NCI-H446 (cell line): ENCODE data around the gene SPATA20.

Experiments used
- DNase-seq, 2 experiments: peaks; one replicate each; lab custom pipeline; 2025; lab: John Stamatoyannopoulos, UW

Gene SPATA20

GRCh38 chr17:50579399-50579798, 32.4 kb downstream of the SPATA20 start:
- DNase-seq = no peak

DNA sequence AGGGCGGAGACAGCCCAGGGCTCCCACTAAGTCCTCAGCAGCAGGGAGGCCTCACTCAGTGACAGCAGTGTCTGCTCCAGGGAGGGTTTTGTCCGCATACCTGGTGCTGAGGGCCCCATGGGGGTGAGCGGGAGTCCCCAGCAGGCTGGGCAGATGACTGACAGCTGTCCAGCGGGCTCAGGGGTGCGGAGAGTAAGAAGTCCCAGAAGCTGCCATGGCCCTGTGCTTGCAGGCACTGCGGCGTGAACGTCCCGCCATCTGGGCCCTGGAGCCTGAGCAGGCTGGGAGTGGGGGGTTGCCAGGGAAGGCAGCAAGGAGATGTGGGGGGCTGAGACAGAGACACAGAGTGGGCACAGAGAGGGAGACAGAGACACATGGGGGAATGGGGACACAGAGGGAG, 33.7 kb downstream of the SPATA20 start:
- DNase-seq = no peak

GRCh38 chr17:50581316-50581715, 34.3 kb downstream of the SPATA20 start:
- no peak for DNase-seq

DNA sequence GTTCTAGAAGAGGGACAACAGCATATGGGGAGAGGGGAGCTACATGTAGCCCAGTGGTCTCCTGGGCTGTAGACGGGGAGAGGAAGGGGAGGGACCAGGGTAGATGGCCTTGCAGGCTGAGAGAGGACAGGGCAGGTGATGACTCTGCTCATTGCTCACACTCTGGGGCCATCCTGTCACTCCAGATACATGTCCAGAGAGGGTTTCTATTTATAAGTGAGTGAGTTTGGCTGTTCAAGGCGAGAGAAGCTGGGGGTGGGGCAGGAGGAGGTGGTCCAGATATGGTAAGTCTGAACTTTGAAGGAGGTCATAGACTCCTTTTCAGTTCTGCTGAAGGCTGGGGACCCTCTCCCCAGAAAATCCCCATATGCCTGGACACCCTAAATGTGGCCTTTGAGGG, 35.8 kb downstream of the SPATA20 start:
- DNase-seq = no peak

DNA sequence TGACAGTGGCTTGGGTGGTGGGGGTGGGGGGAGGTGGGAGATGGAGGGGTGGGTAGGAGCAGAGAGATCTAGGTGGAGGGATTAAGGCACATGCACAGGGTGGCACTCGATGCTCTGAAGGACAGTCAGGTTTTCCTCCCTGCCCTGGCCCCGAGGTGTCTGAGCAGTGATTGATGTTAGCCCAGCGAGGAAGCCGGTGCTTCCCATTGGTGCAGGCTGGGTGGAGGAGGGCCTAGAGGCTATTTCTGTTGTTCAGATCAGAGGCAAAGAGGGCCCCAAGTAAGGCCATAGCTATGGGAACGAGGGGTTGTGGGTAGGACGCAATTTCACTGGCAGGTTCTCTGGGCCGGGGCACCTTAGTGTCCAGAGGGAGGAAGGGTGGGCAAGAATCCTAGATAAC, 36.7 kb downstream of the SPATA20 start:
- no peak for DNase-seq

DNA sequence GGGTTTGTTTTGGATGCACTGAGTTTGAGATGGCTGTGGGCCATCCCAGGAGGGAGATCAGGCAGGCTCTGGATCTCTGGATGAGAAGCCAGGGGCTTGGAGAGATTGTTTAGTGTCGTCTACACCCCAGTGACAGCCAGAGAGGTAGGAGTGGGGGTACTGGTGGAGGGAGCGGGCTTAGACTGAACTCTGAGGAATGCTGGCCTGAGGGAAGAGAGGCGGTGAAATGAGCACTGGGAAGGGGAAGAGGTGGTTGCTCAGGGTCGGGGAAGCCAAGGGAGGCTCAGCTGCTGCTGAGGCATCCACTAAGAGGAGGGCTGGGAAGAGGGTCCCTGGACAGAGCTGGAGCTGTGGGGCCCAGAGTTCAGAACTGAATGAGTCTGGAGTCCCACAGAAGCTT, 37.1 kb downstream of the SPATA20 start:
- no peak for DNase-seq

DNA sequence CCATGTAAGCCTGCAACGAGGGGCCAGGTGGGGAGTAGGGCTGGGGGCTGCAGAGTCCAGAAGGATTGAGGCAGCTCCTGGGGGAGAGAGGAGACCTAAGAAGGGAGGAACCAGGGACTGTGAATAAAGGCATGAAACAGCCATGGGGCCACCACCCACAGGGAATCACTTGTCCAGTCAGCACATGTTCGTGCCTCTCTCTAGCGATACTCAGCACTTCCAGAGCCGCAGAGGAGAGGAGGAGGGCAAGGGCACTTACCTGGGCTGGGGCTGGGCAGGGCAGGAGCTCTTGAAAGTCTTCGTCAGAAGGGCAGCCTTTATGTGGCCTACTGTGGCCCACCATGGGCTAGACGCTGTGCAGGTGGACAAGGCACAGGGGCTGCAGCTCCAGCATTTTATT, 37.8 kb downstream of the SPATA20 start:
- DNase-seq = no peak

DNA sequence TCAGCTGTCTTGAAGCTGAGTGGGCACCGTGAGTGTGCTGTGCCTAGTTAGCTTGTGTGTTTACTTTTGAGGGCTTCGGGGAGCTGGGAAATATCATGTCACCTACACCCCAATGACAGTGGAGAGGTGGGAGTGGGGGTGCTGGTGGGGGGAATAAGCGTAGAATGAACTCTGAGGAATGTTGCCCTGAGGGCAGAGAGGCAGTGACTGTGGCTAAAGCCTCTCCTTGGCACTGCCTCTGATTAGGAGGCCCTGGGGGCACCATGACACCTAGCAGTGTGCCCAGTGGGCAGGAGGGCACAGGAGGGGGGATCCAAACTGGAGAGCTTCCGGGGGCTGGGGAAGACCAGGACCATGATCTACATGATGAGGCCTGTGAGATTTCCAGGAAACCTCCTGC, 38.4 kb downstream of the SPATA20 start:
- DNase-seq = no peak

GRCh38 chr17:50585891-50586290, 38.9 kb downstream of the SPATA20 start:
- DNase-seq = no peak

- no peak for DNase-seq
Observed at GRCh38 chr17:50586421-50587247, 39.7 kb downstream of the SPATA20 start.

- no peak for DNase-seq
Observed at GRCh38 chr17:50587571-50587970, 40.6 kb downstream of the SPATA20 start.

GRCh38 chr17:50588391-50589049, 41.5 kb downstream of the SPATA20 start:
- no peak for DNase-seq

DNA sequence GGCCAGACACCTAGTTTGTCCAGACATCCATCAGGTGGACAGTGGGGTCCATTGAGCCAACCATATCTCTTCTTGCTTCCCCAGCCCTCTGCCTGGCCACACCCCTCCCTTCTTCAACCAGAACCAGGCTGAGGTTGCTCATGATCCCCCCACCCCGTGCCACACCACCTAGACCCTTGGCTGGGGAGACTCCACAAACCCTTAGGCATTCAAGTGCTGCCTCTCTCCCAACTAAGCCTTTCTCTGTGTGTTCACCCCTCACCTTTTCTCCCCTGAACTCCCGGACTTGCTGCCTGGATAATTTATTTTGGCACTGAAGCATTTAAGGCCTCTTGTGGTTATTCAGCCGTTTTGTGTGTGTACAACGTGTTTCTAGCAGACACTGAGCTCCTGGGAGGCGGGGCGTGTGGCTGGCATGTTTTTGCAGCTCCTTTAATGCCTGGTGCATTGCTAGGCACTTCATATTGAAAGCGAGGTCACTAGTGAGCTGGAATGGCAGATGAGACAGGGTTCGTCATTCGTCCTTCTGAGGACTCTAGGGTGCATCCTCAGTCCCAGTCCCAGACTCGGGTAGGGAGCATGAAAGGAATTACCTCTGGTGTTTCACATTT, 42.2 kb downstream of the SPATA20 start:
- DNase-seq = peak in 1 of 2 experiments; percentile 18

- no peak for DNase-seq
Observed at GRCh38 chr17:50590946-50591737, 44.2 kb downstream of the SPATA20 start.

DNA sequence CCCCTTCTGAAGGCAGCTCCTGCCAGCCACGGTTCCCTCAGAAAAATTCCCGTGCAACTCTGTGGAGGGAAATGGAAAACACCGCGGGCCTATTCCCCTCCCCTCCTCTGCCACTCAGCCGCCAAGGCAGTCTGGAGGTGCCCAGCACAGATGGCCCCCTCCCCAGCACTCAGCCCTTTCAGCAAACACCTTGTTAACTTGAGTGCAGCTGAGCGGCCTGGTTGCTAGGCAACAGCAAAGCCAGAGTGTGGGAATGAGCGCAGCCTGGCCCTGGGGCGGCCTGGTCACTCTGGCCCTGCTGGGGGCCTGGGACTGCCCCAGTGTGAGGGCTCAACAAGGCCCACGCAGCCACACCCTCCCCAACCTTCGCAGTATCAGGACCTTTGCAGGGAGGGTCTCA, 46.3 kb downstream of the SPATA20 start:
- peak in 1 of 2 experiments; percentile 7 for DNase-seq

GRCh38 chr17:50594128-50594823, 47.3 kb downstream of the SPATA20 start:
- DNase-seq = no peak

DNA sequence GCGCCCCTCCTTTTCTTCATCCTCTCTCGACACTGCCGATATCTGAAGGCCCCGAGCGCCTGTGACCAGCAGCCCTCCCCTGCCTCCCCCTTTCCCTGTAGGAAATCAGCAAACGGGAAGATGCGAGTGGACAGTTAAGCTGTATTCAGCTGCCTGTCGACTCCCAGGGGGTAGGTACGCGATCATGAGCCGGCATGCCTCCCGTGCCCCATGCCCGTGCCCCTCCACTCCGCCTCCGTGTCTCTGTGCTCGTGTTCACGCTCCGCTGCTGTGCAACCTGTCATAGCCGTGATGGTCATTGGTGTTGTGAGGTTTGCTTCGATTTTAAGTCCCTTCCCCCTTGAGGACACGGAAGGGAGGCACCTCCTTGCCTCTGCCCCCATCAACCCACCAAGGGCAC, 47.9 kb downstream of the SPATA20 start:
- DNase-seq = no peak

DNA sequence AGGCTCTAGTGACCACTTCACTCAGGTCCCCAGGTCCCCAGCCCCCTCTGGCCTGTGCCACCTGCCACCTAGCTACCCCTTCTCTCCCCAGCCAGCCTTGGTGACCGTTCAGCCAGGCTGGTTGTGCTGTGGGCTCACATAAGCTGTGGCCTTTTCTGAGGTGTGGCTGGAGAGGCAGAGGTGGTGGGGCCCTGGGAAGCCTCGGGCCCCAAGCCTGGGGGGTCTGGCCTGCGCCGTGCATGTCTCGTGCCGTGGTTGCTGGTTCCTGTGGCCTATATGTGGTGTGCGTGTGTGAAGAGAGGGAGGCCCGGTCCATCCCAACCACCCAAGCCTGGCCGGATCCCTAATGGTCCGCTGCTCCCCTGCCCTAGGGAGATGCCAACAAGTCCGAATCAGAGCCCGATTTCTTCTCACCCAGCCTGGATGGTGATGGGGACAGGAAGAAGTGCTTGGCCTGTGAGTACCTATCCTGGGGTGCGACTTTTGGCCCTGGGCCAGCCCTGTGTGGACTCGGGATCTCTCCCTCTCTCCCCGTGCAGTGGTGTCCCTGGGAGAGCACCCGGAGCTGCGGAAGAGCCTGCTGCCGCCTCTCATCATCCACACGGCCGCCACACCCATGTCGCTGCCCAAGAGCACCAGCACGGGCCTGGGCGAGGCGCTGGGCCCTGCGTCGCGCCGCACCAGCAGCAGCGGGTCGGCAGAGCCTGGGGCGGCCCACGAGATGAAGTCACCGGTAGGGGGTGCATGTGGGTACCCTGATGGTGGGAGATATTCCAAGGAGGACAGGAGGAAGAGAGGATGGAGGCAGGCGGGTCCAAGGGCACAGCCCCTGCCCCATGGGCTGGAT, 49.4 kb downstream of the SPATA20 start:
- DNase-seq = no peak

DNA sequence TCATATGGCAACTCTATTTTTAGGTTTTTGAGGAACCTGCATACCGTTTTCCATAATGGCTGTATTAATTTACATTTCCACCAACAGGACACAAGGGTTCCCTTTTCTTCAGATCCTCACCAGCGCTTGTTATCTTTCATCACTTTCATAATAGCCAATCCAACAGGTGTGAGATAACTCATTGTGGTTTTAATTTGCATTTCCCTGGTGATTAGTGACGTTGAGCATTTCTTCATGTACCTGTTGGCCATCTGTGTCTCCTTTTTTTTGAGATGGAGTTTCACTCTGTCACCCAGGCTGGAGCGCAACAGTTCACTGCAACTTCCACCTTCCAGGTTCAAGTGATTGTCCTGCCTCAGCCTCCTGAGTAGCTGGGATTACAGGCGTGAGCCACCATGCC, 51.5 kb downstream of the SPATA20 start:
- no peak for DNase-seq

DNA sequence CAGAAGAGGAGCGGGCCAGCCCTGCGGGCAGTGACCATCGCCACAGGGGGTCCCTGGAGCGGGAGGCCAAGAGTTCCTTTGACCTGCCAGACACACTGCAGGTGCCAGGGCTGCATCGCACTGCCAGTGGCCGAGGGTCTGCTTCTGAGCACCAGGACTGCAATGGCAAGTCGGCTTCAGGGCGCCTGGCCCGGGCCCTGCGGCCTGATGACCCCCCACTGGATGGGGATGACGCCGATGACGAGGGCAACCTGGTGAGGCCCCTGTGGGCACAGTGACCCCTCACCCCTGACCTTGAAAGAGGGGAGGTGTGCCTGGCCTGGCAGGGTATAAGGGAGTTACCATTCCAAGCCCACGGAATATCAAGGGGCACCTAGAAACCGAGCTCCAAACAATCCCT, 52.6 kb downstream of the SPATA20 start:
- no peak for DNase-seq
